SK-N-MC (cell line): ENCODE results near the gene SYVN1.
A peak's percentile ranks its signal among the peaks of the same experiment; 100 is the strongest.

Experiments used
- EZH2 ChIP-seq: fragments of 200-600 bp; sonication (generic); IDR thresholded peaks from one replicate; pipeline ENCODE4 v1.6.1; 2017; ENCODE audit warnings: antibody characterized with exemption
- FOXP2 ChIP-seq: optimal IDR thresholded peaks from 2 replicates; pipeline ENCODE3; 2011; ENCODE audit warnings: mild to moderate bottlenecking, moderate library complexity; ENCODE audit not compliant: insufficient read depth; ENCODE audit errors: extremely low read length, control extremely low read depth
- POLR2AphosphoS5 ChIP-seq: IDR thresholded peaks from 2 replicates; pipeline ENCODE4 v1.6.1; 2012; ENCODE audit warnings: mild to moderate bottlenecking, low read depth, low read length, borderline replicate concordance

DNA sequence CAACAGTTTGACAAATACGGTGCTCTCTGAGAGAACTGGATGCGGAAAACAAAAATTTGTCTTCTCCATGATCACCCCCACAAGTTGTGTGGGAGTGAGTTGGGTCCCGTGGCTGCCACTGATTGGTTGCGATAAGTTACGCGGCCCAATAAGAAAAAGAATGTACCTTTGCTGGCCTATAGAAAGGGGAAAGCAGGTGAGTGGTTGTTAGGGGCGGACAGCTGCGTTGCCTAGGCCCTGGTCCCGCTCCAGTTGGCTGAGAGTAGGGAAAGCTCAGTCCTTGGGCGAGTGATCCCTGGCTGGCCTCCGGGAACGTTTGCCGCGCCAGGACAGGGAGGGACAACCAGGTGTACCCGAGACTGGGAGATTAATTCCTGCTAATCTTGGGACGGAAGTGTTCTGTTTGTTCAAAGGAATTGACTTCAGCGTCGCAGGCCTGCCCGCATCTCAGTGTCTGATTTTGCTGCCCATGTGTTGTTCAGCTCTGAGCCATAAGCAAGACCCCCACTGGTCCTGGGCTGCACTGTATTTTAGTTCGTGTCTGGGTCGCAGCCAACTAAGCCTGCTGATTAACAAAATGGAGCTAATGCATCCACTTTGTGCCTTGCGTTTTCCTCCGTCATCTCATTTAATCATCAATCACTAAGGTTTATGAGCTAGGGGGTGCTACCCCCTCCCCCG lies 773 bp upstream of the SYVN1 start:
- TF ChIP-seq POLR2AphosphoS5: peak; percentile 85
- TF ChIP-seq EZH2: no peak
- no peak for TF ChIP-seq FOXP2
